ENCODE results near the gene HMGB3.
"Not testable (repeated sequence)": the region's sequence is repeated elsewhere in the genome, so short reads cannot be mapped to it uniquely, and the experiment has no call there.

HMGB3 gene

GRCh38 chrX:150980186-150980585 is 2.9 kb upstream of the HMGB3 start:
- no peak for FAIRE-seq

GRCh38 chrX:150980711-150981110 is 2.4 kb upstream of the HMGB3 start:
- FAIRE-seq: no peak

- no peak for FAIRE-seq
Observed at GRCh38 chrX:150982235-150982787, 824 bp upstream of the HMGB3 start.

GRCh38 chrX:150983521-150984168 is 510 bp downstream of the HMGB3 start:
- no peak for FAIRE-seq

GRCh38 chrX:150984169-150984824 is 1.2 kb downstream of the HMGB3 start:
- FAIRE-seq: no peak

- not testable (repeated sequence) for FAIRE-seq
Observed at GRCh38 chrX:150987687-150988086, 4.6 kb downstream of the HMGB3 start.

- FAIRE-seq: no peak
Observed at GRCh38 chrX:150989420-150989819, 6.3 kb downstream of the HMGB3 start.

- FAIRE-seq: no peak
Observed at GRCh38 chrX:150990910-150991309, 7.8 kb downstream of the HMGB3 start.

GRCh38 chrX:151000861-151001331 is 17.8 kb downstream of the HMGB3 start:
- FAIRE-seq: no peak

GRCh38 chrX:151004085-151004484 is 20.9 kb downstream of the HMGB3 start:
- no peak for FAIRE-seq

GRCh38 chrX:151006410-151007109 is 23.4 kb downstream of the HMGB3 start:
- FAIRE-seq: no peak

- no peak for FAIRE-seq
Observed at GRCh38 chrX:151009582-151009981, 26.4 kb downstream of the HMGB3 start.

GRCh38 chrX:151013164-151013743 is 30.1 kb downstream of the HMGB3 start:
- no peak for FAIRE-seq

- FAIRE-seq: no peak
Observed at GRCh38 chrX:151015684-151016083, 32.5 kb downstream of the HMGB3 start.

GRCh38 chrX:151019856-151020255 is 36.7 kb downstream of the HMGB3 start:
- FAIRE-seq: no peak

- no peak for FAIRE-seq
Observed at GRCh38 chrX:151030845-151031244, 47.7 kb downstream of the HMGB3 start.

- no peak for FAIRE-seq
Observed at GRCh38 chrX:151031391-151031975, 48.3 kb downstream of the HMGB3 start.

GRCh38 chrX:151039351-151039750 is 56.2 kb downstream of the HMGB3 start:
- FAIRE-seq: no peak

All from TTC549 (cell line).